Osteoblast (primary cell): ENCODE results near the gene DGKD. TPM values are rescaled to one million over a fixed set of nuclear protein-coding genes. Genes with fewer than 3 reads are reported as not detected.

Experiments
- DNase-seq: peaks from one replicate; pipeline ENCODE4 v3.0.0; 2011; ENCODE audit warnings: low spot score, mixed read lengths; ENCODE audit not compliant: insufficient read length; ENCODE audit errors: missing footprints
- H2AFZ ChIP-seq: 2 replicates; pipeline ENCODE4 v1.6.0; 2011; ENCODE audit warnings: mild to moderate bottlenecking, low read length
- H3K27ac ChIP-seq: 2 replicates; pipeline ENCODE4 v1.5.1; 2011; ENCODE audit warnings: mild to moderate bottlenecking, low read depth, low read length, moderate library complexity
- H3K27me3 ChIP-seq: 2 replicates; pipeline ENCODE4 v1.6.0; 2012; ENCODE audit warnings: mild to moderate bottlenecking, control low read depth, inconsistent platforms, low read length, moderate library complexity; ENCODE audit not compliant: insufficient read depth
- H3K36me3 ChIP-seq: 2 replicates; pipeline ENCODE4 v1.5.1; 2011; ENCODE audit warnings: mild to moderate bottlenecking, low read length, control low read depth, moderate library complexity; ENCODE audit not compliant: insufficient read depth
- H3K4me1 ChIP-seq: 2 replicates; pipeline ENCODE4 v1.5.1; 2011; ENCODE audit warnings: mild to moderate bottlenecking, low read length, control low read depth, moderate library complexity; ENCODE audit not compliant: insufficient read depth
- H3K4me2 ChIP-seq: 2 replicates; pipeline ENCODE4 v1.6.0; 2011; ENCODE audit warnings: mild to moderate bottlenecking, low read length; ENCODE audit not compliant: insufficient read depth
- H3K4me3 ChIP-seq: fragments of 200-600 bp; sonication (generic); 3 replicates; pipeline ENCODE4 v1.5.1; 2012; ENCODE audit warnings: mild to moderate bottlenecking, low read length, inconsistent platforms; ENCODE audit not compliant: insufficient read depth
- H3K79me2 ChIP-seq: 2 replicates; pipeline ENCODE4 v1.6.0; 2012; ENCODE audit warnings: mild to moderate bottlenecking, low read length, control low read depth, inconsistent platforms; ENCODE audit not compliant: insufficient read depth
- H3K9me3 ChIP-seq: 2 replicates; pipeline ENCODE4 v1.5.1; 2011; ENCODE audit warnings: low read depth, low read length, control low read depth
- H4K20me1 ChIP-seq: 2 replicates; pipeline ENCODE4 v1.6.0; 2012; ENCODE audit warnings: mild to moderate bottlenecking, low read length, control low read depth; ENCODE audit not compliant: insufficient read depth
- total RNA-seq: library from RNA; depleted of rRNA; stranded (reverse); fragments of >200 nt; gene quantifications from 2 replicates; pipeline ENCODE4 v1.2.3, GENCODE V29; 2012
- TF ChIP-seq, protein P1 (sequence below): IDR thresholded peaks from 2 replicates; pipeline ENCODE4 v1.5.1; 2011; ENCODE audit warnings: mild to moderate bottlenecking, low read depth, low read length, moderate library complexity; ENCODE audit errors: extremely low read depth

The DGKD gene
- total RNA-seq, 1 donor, result 6.5 TPM

DNA sequence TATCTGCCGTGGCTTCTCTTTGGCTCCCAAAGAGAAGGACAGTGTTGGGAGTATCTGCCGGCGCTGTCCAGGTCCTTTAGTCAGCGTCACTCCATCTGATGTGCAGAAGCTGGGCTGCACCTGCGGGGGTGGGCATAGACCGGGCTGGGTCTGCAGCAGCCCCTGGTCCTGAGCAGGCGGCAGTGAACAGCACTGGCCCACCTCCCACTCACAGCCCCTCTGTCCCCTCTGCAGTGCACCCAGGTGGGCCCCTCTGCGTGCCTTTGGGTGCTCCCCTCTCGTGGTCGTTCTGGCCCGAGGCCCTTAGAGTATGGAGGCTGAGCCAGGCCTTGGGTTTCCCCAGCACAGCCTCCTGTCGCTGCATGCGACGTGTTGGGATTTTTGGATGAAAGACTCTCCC, 116.5 kb downstream of the DGKD start:
- H3K4me1 ChIP-seq, result no peaks in the 10 kb centered on the region
- H4K20me1 ChIP-seq, result no peaks in the 10 kb centered on the region
- H3K27me3 ChIP-seq, result no peaks in the 10 kb centered on the region
- H3K9me3 ChIP-seq, result no peaks in the 10 kb centered on the region
- H3K4me3 ChIP-seq, result no peak overlapping the region
- H3K27ac ChIP-seq, result no peak overlapping the region
- H3K36me3 ChIP-seq, result no peaks in the 10 kb centered on the region
- no peak overlapping the region for H2AFZ ChIP-seq
- peak; percentile 43 for DNase-seq
- no peak overlapping the region for H3K4me2 ChIP-seq
- H3K79me2 ChIP-seq, result no peaks in the 10 kb centered on the region
- TF ChIP-seq, protein P1, sequence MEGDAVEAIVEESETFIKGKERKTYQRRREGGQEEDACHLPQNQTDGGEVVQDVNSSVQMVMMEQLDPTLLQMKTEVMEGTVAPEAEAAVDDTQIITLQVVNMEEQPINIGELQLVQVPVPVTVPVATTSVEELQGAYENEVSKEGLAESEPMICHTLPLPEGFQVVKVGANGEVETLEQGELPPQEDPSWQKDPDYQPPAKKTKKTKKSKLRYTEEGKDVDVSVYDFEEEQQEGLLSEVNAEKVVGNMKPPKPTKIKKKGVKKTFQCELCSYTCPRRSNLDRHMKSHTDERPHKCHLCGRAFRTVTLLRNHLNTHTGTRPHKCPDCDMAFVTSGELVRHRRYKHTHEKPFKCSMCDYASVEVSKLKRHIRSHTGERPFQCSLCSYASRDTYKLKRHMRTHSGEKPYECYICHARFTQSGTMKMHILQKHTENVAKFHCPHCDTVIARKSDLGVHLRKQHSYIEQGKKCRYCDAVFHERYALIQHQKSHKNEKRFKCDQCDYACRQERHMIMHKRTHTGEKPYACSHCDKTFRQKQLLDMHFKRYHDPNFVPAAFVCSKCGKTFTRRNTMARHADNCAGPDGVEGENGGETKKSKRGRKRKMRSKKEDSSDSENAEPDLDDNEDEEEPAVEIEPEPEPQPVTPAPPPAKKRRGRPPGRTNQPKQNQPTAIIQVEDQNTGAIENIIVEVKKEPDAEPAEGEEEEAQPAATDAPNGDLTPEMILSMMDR, result no peak

DNA sequence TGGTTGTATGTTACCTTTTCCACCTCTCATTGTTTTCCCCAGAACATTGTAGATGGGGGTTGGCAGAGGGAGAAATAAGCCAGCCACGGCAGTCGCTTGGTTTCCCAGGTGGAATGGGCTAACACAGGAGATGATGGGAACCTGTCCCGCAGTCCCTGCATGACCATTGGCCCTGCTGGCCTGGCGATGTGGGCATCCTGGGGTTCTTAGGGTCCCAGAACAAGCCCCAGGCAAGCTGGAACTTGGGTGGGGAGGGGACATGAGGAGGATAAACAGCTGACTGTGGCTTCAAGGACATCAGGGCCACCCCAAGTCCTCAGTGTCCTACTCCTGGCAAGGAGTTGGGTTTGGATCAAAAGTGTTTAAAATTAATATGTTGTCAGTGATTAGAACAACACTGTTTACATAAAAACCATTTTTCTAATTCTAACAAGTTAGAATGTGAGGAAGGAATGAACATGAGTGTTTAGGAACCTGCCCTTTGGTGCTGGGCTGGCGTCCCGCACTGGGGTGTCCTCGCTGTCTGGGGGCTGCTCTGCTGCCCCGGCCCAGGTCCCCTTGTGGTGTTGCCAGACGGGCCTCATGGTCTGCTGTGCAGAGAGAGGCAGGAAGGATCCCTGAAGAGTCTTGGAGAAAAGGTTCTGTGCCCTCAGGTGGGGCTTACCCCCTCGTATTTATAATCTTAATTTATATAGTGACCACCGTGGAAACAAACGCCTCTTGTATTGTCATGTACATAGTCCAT, 117.2 kb downstream of the DGKD start:
- no peak overlapping the region for H3K4me3 ChIP-seq
- H3K4me2 ChIP-seq, result no peak overlapping the region
- H3K27me3 ChIP-seq, result no peaks in the 10 kb centered on the region
- H2AFZ ChIP-seq, result no peak overlapping the region
- peaks cover 4% of the 10 kb centered on the region for H3K36me3 ChIP-seq
- TF ChIP-seq, protein P1, result no peak
- H3K9me3 ChIP-seq, result no peaks in the 10 kb centered on the region
- H3K27ac ChIP-seq, result no peak overlapping the region
- H4K20me1 ChIP-seq, result no peaks in the 10 kb centered on the region
- peak; percentile 73 for DNase-seq
- H3K4me1 ChIP-seq, result no peaks in the 10 kb centered on the region
- no peaks in the 10 kb centered on the region for H3K79me2 ChIP-seq

DNA sequence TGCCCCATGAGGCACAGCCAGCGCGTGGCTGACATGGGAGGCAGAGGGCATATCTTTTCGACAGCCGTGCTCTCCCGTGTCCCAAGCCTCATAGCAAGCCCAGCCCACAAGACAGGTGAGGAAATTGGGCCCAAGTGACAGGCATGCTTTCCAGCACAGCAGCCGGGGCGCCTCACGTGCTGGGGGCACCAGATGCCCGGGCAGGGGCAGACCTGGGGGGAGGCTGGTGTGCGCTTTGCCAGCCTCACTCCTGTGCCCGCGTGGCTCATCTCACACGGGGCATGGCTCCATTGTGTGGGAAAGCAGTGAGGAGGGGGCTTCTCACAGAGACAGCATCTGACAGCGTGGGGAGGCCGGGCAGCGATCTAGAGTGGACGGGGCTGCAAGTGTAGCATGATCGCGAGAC, 119.1 kb downstream of the DGKD start:
- Histone ChIP-seq H3K4me1 (no peaks in the 10 kb centered on the region), H3K79me2 (no peaks in the 10 kb centered on the region), H2AFZ (no peak overlapping the region), H3K27me3 (no peaks in the 10 kb centered on the region), H3K27ac (no peak overlapping the region), H3K4me3 (no peak overlapping the region), H3K36me3 (peaks cover 15% of the 10 kb centered on the region), H4K20me1 (no peaks in the 10 kb centered on the region), H3K4me2 (no peak overlapping the region), H3K9me3 (no peaks in the 10 kb centered on the region)
- peak; percentile 67 for DNase-seq
- TF ChIP-seq, protein P1, result no peak

DNA sequence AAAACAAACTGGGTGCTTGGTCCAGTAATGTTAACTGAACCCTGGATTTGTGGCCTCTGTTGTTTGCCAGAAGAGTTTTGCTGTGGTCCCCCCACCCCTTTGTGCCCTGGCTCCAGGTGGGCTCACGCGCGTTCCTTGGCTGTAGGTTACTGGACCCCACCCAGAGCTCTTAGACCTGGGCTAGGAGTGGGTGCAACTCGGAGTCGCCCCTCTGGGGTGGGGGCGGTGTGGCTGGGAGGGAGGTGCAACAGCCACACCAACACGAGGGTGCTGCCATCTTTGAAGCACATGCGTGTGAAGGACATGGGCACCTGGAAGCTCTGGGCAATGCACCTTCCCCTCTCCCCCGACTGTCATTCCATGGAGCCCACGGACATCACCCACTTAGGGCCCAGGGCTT, 119.6 kb downstream of the DGKD start:
- peaks cover 2% of the 10 kb centered on the region for H4K20me1 ChIP-seq
- no peak overlapping the region for H3K27ac ChIP-seq
- TF ChIP-seq, protein P1, result no peak
- H3K4me1 ChIP-seq, result no peaks in the 10 kb centered on the region
- H2AFZ ChIP-seq, result no peak overlapping the region
- H3K9me3 ChIP-seq, result no peaks in the 10 kb centered on the region
- DNase-seq, result no peak
- H3K4me3 ChIP-seq, result no peak overlapping the region
- H3K79me2 ChIP-seq, result no peaks in the 10 kb centered on the region
- peaks cover 20% of the 10 kb centered on the region for H3K36me3 ChIP-seq
- H3K4me2 ChIP-seq, result no peak overlapping the region
- no peaks in the 10 kb centered on the region for H3K27me3 ChIP-seq
